HCT116 (cell line): ENCODE data around the gene GBGT1. TPM values are rescaled to one million over a fixed set of nuclear protein-coding genes. Genes with fewer than 3 reads are reported as not detected.

ENCODE experiments used
- ATAC-seq: fragments of 200-7000 bp; cut with Tn5 transposase; 2 replicates; pipeline ENCODE4 v1.9.1; 2020; ENCODE audit warnings: mild to moderate bottlenecking, moderate library complexity
- BruUV-seq: library from RNA; stranded (reverse); fragments of 400-500 nt; replicated peaks from 2 replicates; lab custom pipeline; 2021; lab: Mats Ljungman, UMichigan
- CTCF ChIA-PET: fragments of 300-600 bp; sonication (Branson Sonifier 250); formaldehyde crosslinking; loops from one replicate; lab custom pipeline; 2021; ENCODE audit warnings: antibody characterized with exemption; lab: Charles Lee
- POLR2A ChIA-PET: fragments of 300-600, 350-600 bp; sonication (Branson Sonifier 250); formaldehyde crosslinking; loops from one replicate; lab custom pipeline; 2021; ENCODE audit warnings: antibody characterized with exemption; lab: Charles Lee
- RAD21 ChIA-PET, 2 experiments: fragments of 300-600 bp; sonication (Branson Sonifier 250); formaldehyde crosslinking; loops; one replicate each; lab custom pipeline; 2023; ENCODE audit warnings: low total read pairs in 2 of 2; ENCODE audit not compliant: uncharacterized antibody in 2 of 2, unreplicated experiment in 2 of 2, low non-redundant PET in 1 of 2; lab: Charles Lee
- DNase-seq: peaks from one replicate; pipeline ENCODE4 v3.0.0-alpha.2; 2010; ENCODE audit warnings: low read depth, low spot score
- H2AFZ ChIP-seq: fragments of 200-600 bp; shearing (Covaris generic), sonication (generic); 2 replicates; pipeline ENCODE4 v1.6.1; 2017; ENCODE audit warnings: low read depth, mixed run types, mixed read lengths, antibody characterized with exemption, low read length; ENCODE audit not compliant: poor library complexity, severe bottlenecking
- H3K27ac ChIP-seq: 2 replicates; pipeline ENCODE4 v1.5.1; 2012; ENCODE audit warnings: low read depth, low read length
- H3K27me3 ChIP-seq: fragments of 200-600 bp; sonication (generic); 2 replicates; pipeline ENCODE4 v1.6.1; 2016; ENCODE audit warnings: mixed run types, low read length, mixed read lengths; ENCODE audit not compliant: insufficient read depth
- H3K36me3 ChIP-seq, 2 experiments: fragments of 200-500 bp in 1 of 2; fragments of 200-600 bp in 1 of 2; sonication (Bioruptor generic) in 1 of 2; sonication (generic) in 1 of 2; 2 replicates each; pipeline versions ENCODE4 v1.5.1 to v1.6.1; 2014 to 2016; ENCODE audit warnings: low read length in 2 of 2, inconsistent platforms in 1 of 2, mixed read lengths in 1 of 2, mixed run types in 1 of 2; ENCODE audit not compliant: insufficient read depth in 2 of 2, control insufficient read depth in 1 of 2
- H3K4me1 ChIP-seq, 2 experiments: fragments of 200-600 bp in 1 of 2; sonication (generic) in 1 of 2; 2 replicates each; pipeline versions ENCODE4 v1.5.1 to v1.6.1; 2012 to 2017; ENCODE audit warnings: low read length in 2 of 2, inconsistent platforms in 1 of 2, mild to moderate bottlenecking in 1 of 2, mixed read lengths in 1 of 2, mixed run types in 1 of 2, moderate library complexity in 1 of 2; ENCODE audit not compliant: insufficient read depth in 2 of 2, control insufficient read depth in 1 of 2
- H3K4me2 ChIP-seq: fragments of 200-600 bp; sonication (generic); 2 replicates; pipeline ENCODE4 v1.6.1; 2017; ENCODE audit warnings: mixed run types, low read length, mixed read lengths
- H3K4me3 ChIP-seq, 2 experiments: fragments of 200-600 bp in 1 of 2; sonication (generic) in 1 of 2; replicated peaks in 1 of 2; 2 replicates each; pipeline ENCODE4 v1.5.1; 2011 to 2016; ENCODE audit warnings: low read length in 2 of 2, control low read depth in 1 of 2, low read depth in 1 of 2, mild to moderate bottlenecking in 1 of 2, mixed read lengths in 1 of 2, mixed run types in 1 of 2
- H3K79me2 ChIP-seq: fragments of 200-600 bp; sonication (generic); 2 replicates; pipeline ENCODE4 v1.6.1; 2017; ENCODE audit warnings: mild to moderate bottlenecking, mixed run types, low read length, moderate library complexity, mixed read lengths; ENCODE audit not compliant: insufficient read depth
- H3K9ac ChIP-seq: fragments of 200-600 bp; sonication (generic); 2 replicates; pipeline ENCODE4 v1.6.1; 2016; ENCODE audit warnings: low read length, mixed read lengths
- H3K9me2 ChIP-seq: fragments of 200-600 bp; sonication (generic), shearing (Covaris generic); 2 replicates; pipeline ENCODE4 v1.6.1; 2017; ENCODE audit warnings: mixed run types, mild to moderate bottlenecking, moderate library complexity; ENCODE audit not compliant: insufficient read depth
- H3K9me3 ChIP-seq, 2 experiments: fragments of 200-500 bp in 1 of 2; fragments of 200-600 bp in 1 of 2; sonication (Bioruptor generic) in 1 of 2; sonication (generic) in 1 of 2; 2 replicates each; pipeline ENCODE4 v1.6.1; 2014 to 2017; ENCODE audit warnings: low read length in 2 of 2, mixed read lengths in 2 of 2, inconsistent platforms in 1 of 2, low read depth in 1 of 2, mild to moderate bottlenecking in 1 of 2, mixed run types in 1 of 2, moderate library complexity in 1 of 2; ENCODE audit not compliant: control insufficient read depth in 1 of 2, insufficient read depth in 1 of 2
- H4K20me1 ChIP-seq: fragments of 200-600 bp; sonication (generic), shearing (Covaris generic); 2 replicates; pipeline ENCODE4 v1.6.1; 2017; ENCODE audit warnings: mixed run types, mild to moderate bottlenecking, moderate library complexity; ENCODE audit not compliant: insufficient read depth
- CEBPB ChIP-seq: IDR thresholded peaks from 2 replicates; pipeline ENCODE4 v1.6.1; 2012; ENCODE audit warnings: low read depth
- JUND ChIP-seq: IDR thresholded peaks from 2 replicates; pipeline ENCODE4 v1.6.1; 2012
- MAX ChIP-seq: IDR thresholded peaks from 2 replicates; pipeline ENCODE4 v1.6.1; 2012
- POLR2AphosphoS5 ChIP-seq: IDR thresholded peaks from 2 replicates; pipeline ENCODE4 v1.6.1; 2011; ENCODE audit warnings: mild to moderate bottlenecking, low read depth, low read length, moderate library complexity
- SIN3A ChIP-seq: IDR thresholded peaks from 2 replicates; pipeline ENCODE4 v1.6.1; 2012; ENCODE audit warnings: low read depth
- SRF ChIP-seq: IDR thresholded peaks from 2 replicates; pipeline ENCODE4 v1.6.1; 2012; ENCODE audit warnings: low read depth
- TCF7L2 ChIP-seq: IDR thresholded peaks from 2 replicates; pipeline ENCODE4 v1.7.0; 2011; ENCODE audit warnings: borderline replicate concordance, inconsistent platforms; ENCODE audit not compliant: insufficient read depth, insufficient read length; ENCODE audit errors: extremely low read depth
- YY1 ChIP-seq: IDR thresholded peaks from 2 replicates; pipeline ENCODE4 v1.6.1; 2011; ENCODE audit warnings: low read length, low read depth, moderate library complexity, mild to moderate bottlenecking; ENCODE audit not compliant: insufficient replicate concordance; ENCODE audit errors: extremely low read depth
- ZBTB33 ChIP-seq: IDR thresholded peaks from 2 replicates; pipeline ENCODE4 v1.6.1; 2011; ENCODE audit warnings: mild to moderate bottlenecking, low read length, moderate library complexity; ENCODE audit not compliant: insufficient replicate concordance; ENCODE audit errors: extremely low read depth
- ZNF274 ChIP-seq: fragments of 200-500 bp; sonication (Bioruptor generic); IDR thresholded peaks from 2 replicates; pipeline ENCODE4 v1.6.1; 2014; ENCODE audit warnings: mild to moderate bottlenecking, low read depth, low read length, inconsistent platforms
- intact Hi-C: fragments of 100-400 bp; cut with micrococcal nuclease; formaldehyde crosslinking; loops from 2 replicates; pipeline ENCODE4 v1.10.0; 2022
- total RNA-seq: library from RNA; stranded (reverse); gene quantifications from one replicate; pipeline ENCODE4 v1.2.1, GENCODE V29; 2021; ENCODE audit not compliant: unreplicated experiment
- TF ChIP-seq, protein P1 (sequence below), 3 experiments: fragments of 200-600 bp in 1 of 3; sonication (generic) in 1 of 3; IDR thresholded peaks in 2 of 3; conservative IDR thresholded peaks in 1 of 3; 2 replicates each; pipeline ENCODE4 v1.5.1; 2012 to 2017; ENCODE audit warnings: low read depth in 2 of 3, low read length in 2 of 3, antibody characterized with exemption in 1 of 3, borderline replicate concordance in 1 of 3, control low read depth in 1 of 3, mild to moderate bottlenecking in 1 of 3, mixed read lengths in 1 of 3, mixed run types in 1 of 3, moderate library complexity in 1 of 3; ENCODE audit not compliant: insufficient read depth in 1 of 3

Gene GBGT1
- total RNA-seq, 1 experiment from 2014 or later = 0.34 TPM

- Histone ChIP-seq H3K9me2 (no peaks in the 10 kb centered on the region), H3K9me3 (no peaks in the 10 kb centered on the region), H3K4me3 (no peak overlapping the region), H2AFZ (no peak overlapping the region), H3K27me3 (no peaks in the 10 kb centered on the region), H3K9ac (no peak overlapping the region), H3K79me2 (peaks cover 10% of the 10 kb centered on the region; the same call in 1 of the 2 replicates), H3K4me2 (no peak overlapping the region), H4K20me1 (no peaks in the 10 kb centered on the region), H3K36me3 (no peaks in the 10 kb centered on the region), H3K27ac (no peak overlapping the region), H3K4me1 (peaks cover 19 to 56% of the 10 kb centered on the region in 2 experiments)
- POLR2A ChIA-PET = no interaction called here
- no peak for ATAC-seq
- no peak for DNase-seq
- intact Hi-C loops = no loop called here
- RAD21 ChIA-PET = no interaction called here
- CTCF ChIA-PET = no interaction called here
- no TSS peak for BruUV-seq
- TF ChIP-seq POLR2AphosphoS5 (no peak), CEBPB (no peak), YY1 (no peak), JUND (no peak), ZNF274 (no peak)
Observed at GRCh38 chr9:133124907-133125275, 38.8 kb downstream of the GBGT1 start.

DNA sequence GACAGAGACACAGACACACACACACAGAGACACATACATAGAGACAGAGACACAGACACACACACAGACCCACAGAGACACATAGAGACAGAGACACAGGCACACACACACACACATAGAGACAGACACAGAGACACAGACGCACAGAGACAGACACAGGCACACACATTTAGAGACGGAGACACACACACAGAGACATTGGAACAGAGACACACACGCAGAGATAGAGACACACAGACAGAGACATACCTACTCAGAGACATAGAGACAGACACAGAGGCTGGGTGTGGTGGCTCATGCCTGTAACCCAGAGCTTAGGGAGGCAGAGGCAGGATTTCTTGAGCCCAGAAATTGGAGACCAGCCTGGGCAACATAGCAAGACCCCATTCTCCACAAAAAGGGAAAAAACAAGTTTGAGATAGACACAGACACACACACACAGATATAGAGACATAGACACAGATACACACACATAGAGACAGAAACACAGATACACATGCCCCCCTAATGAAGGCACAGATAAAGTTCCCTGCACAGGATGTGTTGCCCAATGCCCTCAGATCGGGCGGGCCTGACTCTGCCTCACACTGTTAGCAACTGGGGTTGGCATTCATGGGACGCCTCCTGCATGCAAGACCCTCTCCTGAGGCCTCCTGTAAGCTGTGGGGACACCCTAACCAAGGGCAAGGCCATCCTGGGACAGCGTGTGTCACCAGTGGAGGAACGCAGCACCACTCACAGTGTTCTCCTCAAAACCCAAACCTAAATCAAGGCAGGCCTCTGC lies 39.4 kb downstream of the GBGT1 start:
- ATAC-seq (no peak), DNase-seq (no peak)
- no TSS peak for BruUV-seq
- H4K20me1 ChIP-seq = no peaks in the 10 kb centered on the region
- no peak overlapping the region for H2AFZ ChIP-seq
- H3K27ac ChIP-seq = no peak overlapping the region
- no peaks in the 10 kb centered on the region for H3K9me2 ChIP-seq
- no peaks in the 10 kb centered on the region for H3K36me3 ChIP-seq
- H3K4me3 ChIP-seq = no peak overlapping the region
- H3K9me3 ChIP-seq = no peaks in the 10 kb centered on the region
- intact Hi-C loops = no loop called here
- CTCF ChIA-PET = no interaction called here
- no peaks in the 10 kb centered on the region for H3K27me3 ChIP-seq
- RAD21 ChIA-PET = no interaction called here
- H3K79me2 ChIP-seq = peaks cover 12% of the 10 kb centered on the region; the same call in 1 of the 2 replicates
- peaks cover 20 to 62% of the 10 kb centered on the region in 2 experiments for H3K4me1 ChIP-seq
- no peak overlapping the region for H3K9ac ChIP-seq
- no peak overlapping the region for H3K4me2 ChIP-seq
- TF ChIP-seq, protein P1, sequence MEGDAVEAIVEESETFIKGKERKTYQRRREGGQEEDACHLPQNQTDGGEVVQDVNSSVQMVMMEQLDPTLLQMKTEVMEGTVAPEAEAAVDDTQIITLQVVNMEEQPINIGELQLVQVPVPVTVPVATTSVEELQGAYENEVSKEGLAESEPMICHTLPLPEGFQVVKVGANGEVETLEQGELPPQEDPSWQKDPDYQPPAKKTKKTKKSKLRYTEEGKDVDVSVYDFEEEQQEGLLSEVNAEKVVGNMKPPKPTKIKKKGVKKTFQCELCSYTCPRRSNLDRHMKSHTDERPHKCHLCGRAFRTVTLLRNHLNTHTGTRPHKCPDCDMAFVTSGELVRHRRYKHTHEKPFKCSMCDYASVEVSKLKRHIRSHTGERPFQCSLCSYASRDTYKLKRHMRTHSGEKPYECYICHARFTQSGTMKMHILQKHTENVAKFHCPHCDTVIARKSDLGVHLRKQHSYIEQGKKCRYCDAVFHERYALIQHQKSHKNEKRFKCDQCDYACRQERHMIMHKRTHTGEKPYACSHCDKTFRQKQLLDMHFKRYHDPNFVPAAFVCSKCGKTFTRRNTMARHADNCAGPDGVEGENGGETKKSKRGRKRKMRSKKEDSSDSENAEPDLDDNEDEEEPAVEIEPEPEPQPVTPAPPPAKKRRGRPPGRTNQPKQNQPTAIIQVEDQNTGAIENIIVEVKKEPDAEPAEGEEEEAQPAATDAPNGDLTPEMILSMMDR (IDR thresholded peaks at IDR 0.05 in 2 of 3, conservative IDR thresholded peaks at IDR 0.05 in 1 of 3; ENCODE audit: borderline replicate concordance in 1 of 3, insufficient read depth in 1 of 3, low read depth in 2 of 3, low read length in 2 of 3) = no peak
- no peak for TF ChIP-seq ZNF274
- no peak for TF ChIP-seq ZBTB33
- no peak for TF ChIP-seq SRF
- no peak for TF ChIP-seq JUND
- no peak for TF ChIP-seq MAX
- no peak for TF ChIP-seq SIN3A
- no peak for TF ChIP-seq TCF7L2
- TF ChIP-seq YY1 = no peak
- POLR2A ChIA-PET = no interaction called here
